Measurements from ENCODE around the gene MRPS14. TPM values are rescaled to one million over a fixed set of nuclear protein-coding genes. Genes with fewer than 3 reads are reported as not detected.
A peak's percentile ranks its signal among the peaks of the same experiment; 100 is the strongest.

The MRPS14 gene
- polyA plus RNA-seq (2012; ENCODE audit: low read depth, missing spikeins), result 28.9 TPM

DNA sequence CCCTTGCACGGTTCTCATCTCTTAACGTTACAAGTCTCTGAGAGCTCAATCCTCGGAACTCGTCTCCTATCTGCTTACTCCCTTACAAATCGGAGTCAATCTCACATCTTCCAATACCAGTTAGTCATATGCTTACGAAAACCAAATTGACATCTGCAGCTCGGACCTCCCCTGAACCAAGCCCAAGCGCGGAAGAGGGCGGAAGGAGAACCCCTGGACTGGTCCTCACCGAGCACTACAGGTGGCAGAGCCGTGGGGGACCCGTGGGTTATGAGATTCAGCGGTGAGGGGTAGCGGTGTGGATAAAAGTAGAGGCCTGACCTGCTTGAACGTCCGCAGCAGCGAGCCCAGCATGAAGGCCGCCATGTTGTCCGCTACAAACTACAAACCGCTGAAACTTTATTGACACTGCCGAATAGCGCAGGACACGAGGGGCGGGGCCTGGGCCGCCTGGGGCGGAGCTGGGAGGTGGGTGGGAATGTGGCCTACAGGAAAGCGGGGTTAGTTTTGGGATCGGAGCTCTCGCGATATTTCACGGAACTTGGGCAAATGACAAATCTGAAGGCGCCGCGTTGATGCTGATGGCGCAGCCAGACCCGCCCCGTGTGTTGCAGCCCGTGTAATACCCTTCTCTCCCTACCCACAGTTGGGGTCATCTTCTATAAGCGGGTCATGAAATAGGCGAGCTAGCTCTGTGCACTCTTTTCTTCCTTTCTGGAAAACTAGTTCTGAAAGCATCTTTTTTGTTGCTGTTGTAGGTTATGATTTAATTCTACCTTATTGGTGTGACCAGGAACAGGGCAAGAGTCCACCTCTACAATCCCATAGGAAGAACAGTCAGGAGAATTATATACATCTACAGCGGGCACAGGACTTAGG lies at the start of gene MRPS14:
MRPS14 (minus strand) TSS at position 383 of the 879 bp plus-strand sequence; CDS start at position 366, 17 bp downstream.
- TF ChIP-seq TAF1 (IDR thresholded peaks at IDR 0.05; ENCODE audit: low read depth, low read length), result peak; percentile 95
- TF ChIP-seq SPI1 (IDR thresholded peaks at IDR 0.05; ENCODE audit: low read depth, low read length), result no peak
- peak; percentile 74 for TF ChIP-seq POU2F2 (IDR thresholded peaks at IDR 0.05; ENCODE audit: low read depth, low read length)
- TF ChIP-seq PAX5 (IDR thresholded peaks at IDR 0.05; ENCODE audit: insufficient read depth, low read length, severe bottlenecking), result peak; percentile 42
- TF ChIP-seq POLR2AphosphoS5 (IDR thresholded peaks at IDR 0.05; ENCODE audit: low read depth, low read length), result peak; percentile 88
- TF ChIP-seq POLR2A (IDR thresholded peaks at IDR 0.05; ENCODE audit: low read depth, low read length), result peak; percentile 93
- DNase-seq (ENCODE audit: insufficient read length, low spot score), result peak; percentile 64
- peak; percentile 98 for FAIRE-seq

DNA sequence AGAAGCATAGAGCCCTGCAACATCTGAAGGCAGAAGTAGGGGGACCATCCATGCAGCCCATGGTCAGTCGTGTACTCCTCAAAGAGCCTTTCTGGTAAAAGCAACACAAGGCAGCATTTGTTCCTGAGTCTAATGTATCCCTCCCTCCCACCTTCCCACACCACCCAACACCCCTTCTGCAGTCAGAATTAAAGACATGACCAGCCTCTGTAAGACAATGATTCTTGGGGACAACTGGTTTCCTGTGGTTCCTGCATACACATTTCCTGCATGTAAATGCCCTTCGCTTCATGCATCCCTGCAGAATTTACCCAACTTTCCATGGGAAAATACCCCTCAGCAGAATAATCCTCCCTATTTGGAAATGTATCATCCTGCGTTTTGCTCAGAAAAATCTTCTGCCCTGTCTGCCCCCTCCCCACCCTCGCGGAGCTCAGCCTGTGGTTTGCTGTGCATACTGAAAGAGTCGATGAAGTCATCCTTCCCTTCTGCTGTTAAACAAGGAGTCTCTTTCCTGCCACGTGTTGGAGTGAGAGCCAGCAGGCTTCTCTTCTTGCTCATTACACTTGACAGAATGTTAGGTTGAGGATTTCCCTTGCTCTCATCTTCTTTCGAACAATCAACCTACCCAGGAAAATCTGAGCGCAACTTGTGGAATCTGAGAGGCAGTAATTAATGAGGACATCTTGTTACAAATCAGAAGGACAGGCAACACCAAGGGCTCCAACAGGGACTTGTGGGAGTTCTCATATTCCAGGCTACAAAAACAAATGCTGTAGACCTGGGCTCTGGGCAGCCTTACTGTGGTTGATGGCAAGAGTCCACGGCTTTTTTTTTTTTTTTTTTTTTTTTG lies 49.1 kb upstream of the MRPS14 start:
- TF ChIP-seq POU2F2 (IDR thresholded peaks at IDR 0.05; ENCODE audit: low read depth, low read length) (no peak), POLR2A (IDR thresholded peaks at IDR 0.05; ENCODE audit: low read depth, low read length) (no peak), POLR2AphosphoS5 (IDR thresholded peaks at IDR 0.05; ENCODE audit: low read depth, low read length) (no peak), TAF1 (IDR thresholded peaks at IDR 0.05; ENCODE audit: low read depth, low read length) (no peak), PAX5 (IDR thresholded peaks at IDR 0.05; ENCODE audit: insufficient read depth, low read length, severe bottlenecking) (no peak), SPI1 (IDR thresholded peaks at IDR 0.05; ENCODE audit: low read depth, low read length) (no peak)
- FAIRE-seq (peak; percentile 71), DNase-seq (ENCODE audit: insufficient read length, low spot score) (peak; percentile 27)

DNA sequence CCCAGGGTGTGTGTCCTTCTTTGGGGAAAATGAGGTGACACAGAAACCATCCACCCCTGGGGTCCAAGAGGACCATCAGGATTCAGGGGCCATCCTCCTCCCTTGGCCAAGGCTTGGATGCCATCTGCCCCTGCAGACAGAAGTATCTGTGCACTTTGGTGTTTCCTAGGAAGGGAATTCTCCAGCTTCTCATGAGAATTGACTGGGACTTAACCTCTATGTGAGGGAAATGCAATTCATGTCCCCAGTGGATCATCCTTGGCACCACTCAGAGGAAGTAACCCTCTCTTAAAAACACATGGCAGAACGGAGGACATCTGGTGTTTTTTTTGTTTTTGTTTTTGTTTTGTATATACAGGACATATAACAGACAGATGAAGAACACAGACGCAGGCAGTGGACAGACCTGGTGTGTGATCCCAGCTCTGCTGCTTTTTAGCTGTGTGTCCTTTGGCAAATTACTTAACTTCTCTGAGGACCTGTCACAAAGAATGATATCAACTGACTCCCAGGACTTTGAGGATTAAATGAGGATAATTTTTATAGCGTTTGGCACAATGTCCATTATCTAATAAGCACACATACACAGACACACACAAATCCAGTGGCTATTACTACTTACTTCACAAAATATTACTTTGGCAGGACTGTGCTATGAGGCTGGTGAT lies 48.2 kb upstream of the MRPS14 start:
- FAIRE-seq, result no peak
- DNase-seq (ENCODE audit: insufficient read length, low spot score), result no peak
- TF ChIP-seq PAX5 (IDR thresholded peaks at IDR 0.05; ENCODE audit: insufficient read depth, low read length, severe bottlenecking) (no peak), POLR2A (IDR thresholded peaks at IDR 0.05; ENCODE audit: low read depth, low read length) (no peak), TAF1 (IDR thresholded peaks at IDR 0.05; ENCODE audit: low read depth, low read length) (no peak), POLR2AphosphoS5 (IDR thresholded peaks at IDR 0.05; ENCODE audit: low read depth, low read length) (no peak), SPI1 (IDR thresholded peaks at IDR 0.05; ENCODE audit: low read depth, low read length) (no peak), POU2F2 (IDR thresholded peaks at IDR 0.05; ENCODE audit: low read depth, low read length) (no peak)

DNA sequence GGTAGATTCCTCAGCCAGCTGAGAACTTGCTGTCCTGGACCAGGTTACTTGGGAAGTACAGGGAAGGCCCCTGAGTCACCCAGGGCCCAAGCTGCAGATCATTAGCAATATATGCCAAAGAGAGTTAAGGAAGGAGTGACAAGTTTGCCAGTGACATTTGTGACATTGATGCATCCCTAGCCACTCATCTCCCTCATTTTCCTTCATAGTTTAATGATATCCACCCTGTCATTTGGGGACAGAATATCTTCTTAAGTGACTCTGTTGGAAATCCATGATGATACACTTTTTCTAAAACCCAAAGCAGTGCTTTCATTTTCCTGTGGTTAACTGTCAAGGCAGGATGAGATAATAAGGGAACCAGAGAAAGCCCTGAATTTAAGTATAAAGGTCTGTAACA lies 47.6 kb upstream of the MRPS14 start:
- DNase-seq (ENCODE audit: insufficient read length, low spot score) (no peak), FAIRE-seq (no peak)
- TF ChIP-seq PAX5 (IDR thresholded peaks at IDR 0.05; ENCODE audit: insufficient read depth, low read length, severe bottlenecking), result no peak
- TF ChIP-seq TAF1 (IDR thresholded peaks at IDR 0.05; ENCODE audit: low read depth, low read length), result no peak

DNA sequence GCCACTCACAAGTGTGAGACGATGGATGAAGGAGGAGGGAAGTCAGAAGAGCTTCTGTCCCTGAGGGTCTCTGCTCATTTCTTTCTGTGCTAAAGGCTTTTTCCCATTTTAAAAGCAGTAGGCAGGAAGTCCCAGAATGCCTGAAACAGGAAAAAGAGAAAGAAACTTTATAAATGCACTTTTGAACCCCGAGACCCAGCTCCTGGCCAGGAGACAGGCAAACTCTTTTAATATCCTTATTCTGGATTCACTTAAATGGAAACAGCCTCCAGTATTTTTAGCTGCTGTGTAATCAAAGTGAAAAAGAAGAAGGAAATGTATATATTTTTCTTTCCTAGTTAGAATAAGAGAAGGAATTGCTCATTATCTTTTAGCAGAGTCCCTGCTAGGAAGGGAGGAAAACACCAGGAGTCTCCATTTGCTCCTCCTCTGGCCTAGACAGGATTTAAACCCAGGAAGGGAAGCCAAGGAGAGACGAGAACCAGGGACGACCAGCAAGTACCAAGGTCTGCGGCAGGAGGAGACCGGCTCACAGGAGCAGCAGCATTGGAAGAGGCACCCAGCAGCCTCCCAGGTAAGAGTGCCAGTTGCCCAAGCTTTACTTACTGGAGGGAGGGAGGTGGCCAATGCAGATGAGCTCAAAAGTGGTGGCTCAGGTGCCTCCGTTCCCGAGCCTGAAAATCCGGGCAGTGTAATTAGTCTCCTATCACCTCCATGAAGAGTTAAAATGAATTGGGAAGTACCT lies 44.3 kb upstream of the MRPS14 start, which contains the start of gene TNN:
TNN (plus strand) TSS at position 472 of the 745 bp plus-strand sequence. CDS start 9,586 bp downstream, outside the sequence.
- TF ChIP-seq POLR2A (IDR thresholded peaks at IDR 0.05; ENCODE audit: low read depth, low read length) (no peak), TAF1 (IDR thresholded peaks at IDR 0.05; ENCODE audit: low read depth, low read length) (no peak), POLR2AphosphoS5 (IDR thresholded peaks at IDR 0.05; ENCODE audit: low read depth, low read length) (no peak), POU2F2 (IDR thresholded peaks at IDR 0.05; ENCODE audit: low read depth, low read length) (no peak), PAX5 (IDR thresholded peaks at IDR 0.05; ENCODE audit: insufficient read depth, low read length, severe bottlenecking) (no peak), SPI1 (IDR thresholded peaks at IDR 0.05; ENCODE audit: low read depth, low read length) (no peak)
- no peak for FAIRE-seq
- DNase-seq (ENCODE audit: insufficient read length, low spot score), result no peak

DNA sequence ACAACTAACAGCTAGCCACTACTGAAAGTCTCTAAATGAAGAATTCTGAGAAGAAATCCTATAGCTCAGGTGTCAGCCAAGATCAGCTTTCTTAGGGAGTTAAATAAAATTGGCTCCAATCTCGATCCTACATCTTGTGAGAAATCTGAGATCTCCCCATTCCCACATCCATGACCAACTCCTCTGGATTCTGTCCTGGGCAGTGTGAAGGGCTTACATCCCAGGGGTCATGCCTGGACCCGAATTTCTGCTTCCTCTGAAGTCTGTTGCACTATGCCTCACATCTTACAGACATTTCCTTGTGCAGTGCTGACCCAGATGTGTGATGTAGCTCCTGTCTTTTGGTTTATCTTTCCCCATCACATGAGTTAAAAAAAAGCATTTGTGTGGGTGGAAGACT lies 39.6 kb upstream of the MRPS14 start:
- FAIRE-seq, result no peak
- TF ChIP-seq POLR2A (IDR thresholded peaks at IDR 0.05; ENCODE audit: low read depth, low read length) (no peak), TAF1 (IDR thresholded peaks at IDR 0.05; ENCODE audit: low read depth, low read length) (no peak), PAX5 (IDR thresholded peaks at IDR 0.05; ENCODE audit: insufficient read depth, low read length, severe bottlenecking) (no peak), POLR2AphosphoS5 (IDR thresholded peaks at IDR 0.05; ENCODE audit: low read depth, low read length) (no peak), POU2F2 (IDR thresholded peaks at IDR 0.05; ENCODE audit: low read depth, low read length) (no peak), SPI1 (IDR thresholded peaks at IDR 0.05; ENCODE audit: low read depth, low read length) (no peak)

DNA sequence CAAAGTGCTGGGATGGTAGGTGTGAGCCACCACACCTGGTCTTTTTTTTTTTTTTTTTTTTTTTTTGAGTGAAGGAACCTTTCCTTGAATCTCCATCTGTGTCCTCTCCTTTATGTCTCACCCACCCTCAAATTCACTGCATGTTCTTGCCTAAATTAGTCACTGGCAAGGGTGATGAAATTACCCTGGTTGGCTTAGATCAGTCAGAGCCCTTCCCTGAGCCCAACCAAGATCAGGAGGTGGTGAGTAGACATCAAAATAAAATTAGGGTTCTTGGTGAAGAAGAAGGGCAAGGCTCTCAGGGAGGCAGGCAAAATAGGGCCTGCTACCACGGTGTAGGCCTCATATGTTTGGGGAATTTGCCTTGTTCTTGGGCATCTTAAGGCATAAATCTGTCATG lies 39.1 kb upstream of the MRPS14 start:
- no peak for FAIRE-seq
- TF ChIP-seq POU2F2 (IDR thresholded peaks at IDR 0.05; ENCODE audit: low read depth, low read length) (no peak), POLR2A (IDR thresholded peaks at IDR 0.05; ENCODE audit: low read depth, low read length) (no peak), TAF1 (IDR thresholded peaks at IDR 0.05; ENCODE audit: low read depth, low read length) (no peak), SPI1 (IDR thresholded peaks at IDR 0.05; ENCODE audit: low read depth, low read length) (no peak), POLR2AphosphoS5 (IDR thresholded peaks at IDR 0.05; ENCODE audit: low read depth, low read length) (no peak), PAX5 (IDR thresholded peaks at IDR 0.05; ENCODE audit: insufficient read depth, low read length, severe bottlenecking) (no peak)
- no peak for DNase-seq (ENCODE audit: insufficient read length, low spot score)

More for the DNA sequence above, 39.6 kb upstream of the MRPS14 start:
- DNase-seq (ENCODE audit: insufficient read length, low spot score), result no peak

DNA sequence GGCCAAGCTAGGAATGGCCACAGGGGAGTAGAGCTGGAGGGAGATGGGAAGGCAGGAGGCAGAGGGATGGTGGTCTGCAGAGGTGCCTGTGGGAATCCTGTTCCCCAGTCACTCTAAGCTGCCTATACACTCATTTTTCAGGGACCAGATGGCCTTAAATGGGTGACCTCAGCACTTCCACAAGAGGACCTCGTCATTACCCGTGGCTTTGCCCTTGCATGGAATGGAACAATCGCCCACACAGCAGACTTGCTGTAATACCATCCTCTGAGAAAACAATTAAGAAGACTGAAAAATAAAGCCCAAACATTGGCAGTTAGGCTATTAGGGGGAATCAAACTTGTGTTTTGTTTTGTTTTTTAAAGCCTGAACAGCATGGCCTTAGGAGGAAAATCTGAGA lies 31.5 kb upstream of the MRPS14 start:
- DNase-seq (ENCODE audit: insufficient read length, low spot score) (no peak), FAIRE-seq (no peak)
- TF ChIP-seq SPI1 (IDR thresholded peaks at IDR 0.05; ENCODE audit: low read depth, low read length) (no peak), POLR2AphosphoS5 (IDR thresholded peaks at IDR 0.05; ENCODE audit: low read depth, low read length) (no peak), POU2F2 (IDR thresholded peaks at IDR 0.05; ENCODE audit: low read depth, low read length) (no peak), PAX5 (IDR thresholded peaks at IDR 0.05; ENCODE audit: insufficient read depth, low read length, severe bottlenecking) (no peak), TAF1 (IDR thresholded peaks at IDR 0.05; ENCODE audit: low read depth, low read length) (no peak)

All from GM12891 (cell line).